ENCODE data around the gene CHD3. TPM values are rescaled to one million over a fixed set of nuclear protein-coding genes. Genes with fewer than 3 reads are reported as not detected.

The CHD3 gene
- total RNA-seq, 1 experiment from 2014 or later: 84.6 TPM

DNA sequence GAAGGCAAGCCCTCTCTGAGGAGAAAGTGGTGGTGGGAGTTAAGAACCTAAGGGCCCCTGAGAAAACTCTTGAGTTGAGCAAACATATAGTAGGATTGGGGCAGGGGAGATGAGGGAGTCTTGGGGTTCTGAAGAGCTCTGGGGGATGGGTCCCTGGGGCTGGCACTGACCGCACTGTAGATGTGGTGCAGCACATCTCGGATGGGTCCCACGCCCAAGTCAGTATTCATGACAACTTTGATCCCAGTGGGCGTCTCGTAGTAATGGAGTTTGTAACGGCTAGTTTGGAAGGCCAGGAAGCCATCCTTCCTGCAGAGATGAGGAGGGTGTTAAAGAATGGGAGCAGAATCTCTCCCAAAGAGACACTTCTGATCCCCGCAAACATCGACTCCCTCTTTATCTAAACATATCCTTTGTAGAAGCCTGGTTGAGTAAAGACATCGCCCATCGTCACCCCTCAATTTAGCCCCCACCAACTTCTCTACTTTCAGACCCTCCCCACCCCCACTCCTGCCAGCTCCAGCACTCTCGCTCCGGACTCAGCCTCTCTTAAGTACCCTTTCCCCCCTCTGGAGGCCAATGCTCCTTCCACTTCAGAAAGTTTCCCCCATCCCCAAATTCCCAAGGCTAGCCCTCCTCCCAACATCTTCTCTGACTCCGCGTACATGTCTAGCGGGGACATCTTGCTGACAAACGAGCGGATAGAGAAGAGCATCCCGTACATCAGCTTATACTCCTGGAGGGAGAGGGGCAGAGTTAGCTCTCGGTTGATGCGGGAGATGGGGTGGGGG lies 42.4 kb downstream of the CHD3 start:
- ATAC-seq: no peak
- peaks cover 17% of the 10 kb centered on the region for H3K36me3 ChIP-seq (ENCODE audit: control insufficient read depth, insufficient read depth, low read length)
- intact Hi-C loops (cut with micrococcal nuclease; ENCODE audit: unreplicated experiment): no loop called here
- TF ChIP-seq TCF7L2 (IDR thresholded peaks at IDR 0.05; ENCODE audit: low read depth, low read length): no peak
- TF ChIP-seq, protein P1, sequence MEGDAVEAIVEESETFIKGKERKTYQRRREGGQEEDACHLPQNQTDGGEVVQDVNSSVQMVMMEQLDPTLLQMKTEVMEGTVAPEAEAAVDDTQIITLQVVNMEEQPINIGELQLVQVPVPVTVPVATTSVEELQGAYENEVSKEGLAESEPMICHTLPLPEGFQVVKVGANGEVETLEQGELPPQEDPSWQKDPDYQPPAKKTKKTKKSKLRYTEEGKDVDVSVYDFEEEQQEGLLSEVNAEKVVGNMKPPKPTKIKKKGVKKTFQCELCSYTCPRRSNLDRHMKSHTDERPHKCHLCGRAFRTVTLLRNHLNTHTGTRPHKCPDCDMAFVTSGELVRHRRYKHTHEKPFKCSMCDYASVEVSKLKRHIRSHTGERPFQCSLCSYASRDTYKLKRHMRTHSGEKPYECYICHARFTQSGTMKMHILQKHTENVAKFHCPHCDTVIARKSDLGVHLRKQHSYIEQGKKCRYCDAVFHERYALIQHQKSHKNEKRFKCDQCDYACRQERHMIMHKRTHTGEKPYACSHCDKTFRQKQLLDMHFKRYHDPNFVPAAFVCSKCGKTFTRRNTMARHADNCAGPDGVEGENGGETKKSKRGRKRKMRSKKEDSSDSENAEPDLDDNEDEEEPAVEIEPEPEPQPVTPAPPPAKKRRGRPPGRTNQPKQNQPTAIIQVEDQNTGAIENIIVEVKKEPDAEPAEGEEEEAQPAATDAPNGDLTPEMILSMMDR (IDR thresholded peaks at IDR 0.05): no peak
- TF ChIP-seq, protein P2, sequence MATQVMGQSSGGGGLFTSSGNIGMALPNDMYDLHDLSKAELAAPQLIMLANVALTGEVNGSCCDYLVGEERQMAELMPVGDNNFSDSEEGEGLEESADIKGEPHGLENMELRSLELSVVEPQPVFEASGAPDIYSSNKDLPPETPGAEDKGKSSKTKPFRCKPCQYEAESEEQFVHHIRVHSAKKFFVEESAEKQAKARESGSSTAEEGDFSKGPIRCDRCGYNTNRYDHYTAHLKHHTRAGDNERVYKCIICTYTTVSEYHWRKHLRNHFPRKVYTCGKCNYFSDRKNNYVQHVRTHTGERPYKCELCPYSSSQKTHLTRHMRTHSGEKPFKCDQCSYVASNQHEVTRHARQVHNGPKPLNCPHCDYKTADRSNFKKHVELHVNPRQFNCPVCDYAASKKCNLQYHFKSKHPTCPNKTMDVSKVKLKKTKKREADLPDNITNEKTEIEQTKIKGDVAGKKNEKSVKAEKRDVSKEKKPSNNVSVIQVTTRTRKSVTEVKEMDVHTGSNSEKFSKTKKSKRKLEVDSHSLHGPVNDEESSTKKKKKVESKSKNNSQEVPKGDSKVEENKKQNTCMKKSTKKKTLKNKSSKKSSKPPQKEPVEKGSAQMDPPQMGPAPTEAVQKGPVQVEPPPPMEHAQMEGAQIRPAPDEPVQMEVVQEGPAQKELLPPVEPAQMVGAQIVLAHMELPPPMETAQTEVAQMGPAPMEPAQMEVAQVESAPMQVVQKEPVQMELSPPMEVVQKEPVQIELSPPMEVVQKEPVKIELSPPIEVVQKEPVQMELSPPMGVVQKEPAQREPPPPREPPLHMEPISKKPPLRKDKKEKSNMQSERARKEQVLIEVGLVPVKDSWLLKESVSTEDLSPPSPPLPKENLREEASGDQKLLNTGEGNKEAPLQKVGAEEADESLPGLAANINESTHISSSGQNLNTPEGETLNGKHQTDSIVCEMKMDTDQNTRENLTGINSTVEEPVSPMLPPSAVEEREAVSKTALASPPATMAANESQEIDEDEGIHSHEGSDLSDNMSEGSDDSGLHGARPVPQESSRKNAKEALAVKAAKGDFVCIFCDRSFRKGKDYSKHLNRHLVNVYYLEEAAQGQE (IDR thresholded peaks at IDR 0.05; ENCODE audit: insufficient read depth in 1 of 2, low read depth in 2 of 2, low read length in 1 of 2): no peak
- no peak for TF ChIP-seq POLR2AphosphoS5 (IDR thresholded peaks at IDR 0.05; ENCODE audit: low read depth, low read length)
- H3K9me3 ChIP-seq (ENCODE audit: control insufficient read depth, insufficient read depth, low read depth, low read length): no peaks in the 10 kb centered on the region
- peak overlapping the region; percentile 97 to 99 for H3K4me3 ChIP-seq (ENCODE audit: low read depth in 2 of 2, low read length in 2 of 2)
- ChIA-PET CTCF (interaction anchor here (0.7 kb wide), 1 partner anchor 59 kb away, joined by 5 read pairs; no protein-coding TSS in a partner anchor), POLR2A (interaction anchor here (0.6 kb wide), 1 partner anchor 143 kb away, joined by 7 read pairs; no protein-coding TSS in a partner anchor)
- DNase-seq (ENCODE audit: low read depth, low spot score): no peak
- BruUV-seq (replicated peaks): TSS peak; percentile 98
- in situ Hi-C loops (cut with HindIII; ENCODE audit: low pct_unique_long_range_greater_than_20kb, low sequenced_read_pairs): no loop called here
- H3K4me1 ChIP-seq (ENCODE audit: control insufficient read depth, insufficient read depth, low read length): peaks cover 6% of the 10 kb centered on the region
- peak overlapping the region; percentile 88 for H3K27ac ChIP-seq (ENCODE audit: low read length)
- no peaks in the 10 kb centered on the region for H3K27me3 ChIP-seq (ENCODE audit: control insufficient read depth, insufficient read depth, low read length)

DNA sequence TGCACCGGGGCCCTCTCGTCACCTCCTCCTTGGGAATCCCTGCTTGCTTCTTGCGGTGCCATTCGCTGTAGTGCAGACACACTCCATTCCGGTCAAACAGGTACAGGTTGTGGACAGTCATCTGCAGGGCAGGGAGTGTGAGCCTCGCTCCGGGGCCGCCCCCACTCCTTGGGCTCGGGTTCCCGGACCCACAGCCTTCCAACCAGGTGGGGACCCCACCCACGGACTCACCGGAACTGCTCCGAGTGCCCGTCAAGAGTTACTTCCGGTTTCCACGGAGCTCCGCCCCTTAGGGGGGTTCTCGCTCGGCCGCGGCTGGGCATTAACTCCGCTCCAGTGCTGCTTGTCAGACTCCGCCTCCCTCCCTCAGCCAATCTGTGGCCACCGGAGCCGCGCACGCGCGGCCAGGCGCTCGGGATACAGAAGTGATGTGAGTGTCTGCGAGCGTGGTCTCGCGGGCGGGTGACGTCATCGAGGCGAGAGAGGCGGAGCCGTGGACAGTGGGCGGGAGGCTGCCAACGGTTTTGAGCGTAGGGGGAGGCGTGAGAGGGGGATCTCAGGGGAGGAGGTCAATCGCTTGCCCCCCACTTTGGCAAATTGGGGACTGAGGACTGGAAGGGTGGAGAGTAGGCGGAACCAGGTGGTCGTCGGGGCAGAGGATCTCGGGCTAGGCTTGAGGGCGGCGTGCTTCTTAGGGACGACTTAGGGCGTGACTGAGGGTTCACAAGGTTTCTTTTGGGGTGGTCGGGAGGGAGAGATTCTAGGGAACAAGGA lies 43.3 kb downstream of the CHD3 start, which contains the start of the genes CNTROB and TRAPPC1:
Gene CNTROB, plus strand, starts transcription at position 498 of the 774 bp plus-strand sequence. CDS start 874 bp downstream, outside the sequence.
Gene TRAPPC1, minus strand, starts transcription at position 238 of the 774 bp plus-strand sequence. Its CDS starts 117 bp downstream, at position 121.
- peak within 1 kb of the TSS; percentile 97 to 99 for H3K4me3 ChIP-seq (ENCODE audit: low read depth in 2 of 2, low read length in 2 of 2)
- no peaks in the 10 kb centered on the region for H3K9me3 ChIP-seq (ENCODE audit: control insufficient read depth, insufficient read depth, low read depth, low read length)
- TF ChIP-seq, protein P2 (IDR thresholded peaks at IDR 0.05; ENCODE audit: insufficient read depth in 1 of 2, low read depth in 2 of 2, low read length in 1 of 2): no peak
- TF ChIP-seq, protein P1 (IDR thresholded peaks at IDR 0.05): no peak
- peak; percentile 76 for TF ChIP-seq POLR2AphosphoS5 (IDR thresholded peaks at IDR 0.05; ENCODE audit: low read depth, low read length)
- 0 out of 2 replicates have a peak, but pooled peaks have one; percentile 50 for TF ChIP-seq SIN3A (IDR thresholded peaks at IDR 0.05; ENCODE audit: borderline replicate concordance, insufficient read depth, low read depth, low read length)
- no peak for TF ChIP-seq TCF7L2 (IDR thresholded peaks at IDR 0.05; ENCODE audit: low read depth, low read length)
- ChIA-PET POLR2A (interaction anchor here (0.6 to 1.1 kb wide), 3 partner anchors 15 to 448 kb away, joined by 3 to 7 read pairs (median 3); partner anchors contain the start of gene POLR2A), CTCF (interaction anchor here (0.5 to 0.7 kb wide), 3 partner anchors 48 to 91 kb away, joined by 3 to 5 read pairs (median 3); no protein-coding TSS in a partner anchor)
- in situ Hi-C loops (cut with HindIII; ENCODE audit: low pct_unique_long_range_greater_than_20kb, low sequenced_read_pairs): no loop called here
- no TSS peak for BruUV-seq (replicated peaks)
- H3K36me3 ChIP-seq (ENCODE audit: control insufficient read depth, insufficient read depth, low read length): peaks cover 21% of the 10 kb centered on the region
- intact Hi-C loops (cut with micrococcal nuclease; ENCODE audit: unreplicated experiment): loop anchor here (2.0 kb wide), 1 partner anchor 35 kb away; no protein-coding TSS in a partner anchor
- peaks cover 6% of the 10 kb centered on the region for H3K4me1 ChIP-seq (ENCODE audit: control insufficient read depth, insufficient read depth, low read length)
- peak within 1 kb of the TSS; percentile 98 for H3K27ac ChIP-seq (ENCODE audit: low read length)
- DNase-seq (ENCODE audit: low read depth, low spot score) (peak; percentile 96), ATAC-seq (peak; percentile 95)
- H3K27me3 ChIP-seq (ENCODE audit: control insufficient read depth, insufficient read depth, low read length): no peaks in the 10 kb centered on the region
